ENCODE results near the gene THSD4. TPM values are rescaled to one million over a fixed set of nuclear protein-coding genes. Genes with fewer than 3 reads are reported as not detected.

The THSD4 gene
- total RNA-seq, 2 donors from 2014 or later, result 35.2 to 45.5 TPM

DNA sequence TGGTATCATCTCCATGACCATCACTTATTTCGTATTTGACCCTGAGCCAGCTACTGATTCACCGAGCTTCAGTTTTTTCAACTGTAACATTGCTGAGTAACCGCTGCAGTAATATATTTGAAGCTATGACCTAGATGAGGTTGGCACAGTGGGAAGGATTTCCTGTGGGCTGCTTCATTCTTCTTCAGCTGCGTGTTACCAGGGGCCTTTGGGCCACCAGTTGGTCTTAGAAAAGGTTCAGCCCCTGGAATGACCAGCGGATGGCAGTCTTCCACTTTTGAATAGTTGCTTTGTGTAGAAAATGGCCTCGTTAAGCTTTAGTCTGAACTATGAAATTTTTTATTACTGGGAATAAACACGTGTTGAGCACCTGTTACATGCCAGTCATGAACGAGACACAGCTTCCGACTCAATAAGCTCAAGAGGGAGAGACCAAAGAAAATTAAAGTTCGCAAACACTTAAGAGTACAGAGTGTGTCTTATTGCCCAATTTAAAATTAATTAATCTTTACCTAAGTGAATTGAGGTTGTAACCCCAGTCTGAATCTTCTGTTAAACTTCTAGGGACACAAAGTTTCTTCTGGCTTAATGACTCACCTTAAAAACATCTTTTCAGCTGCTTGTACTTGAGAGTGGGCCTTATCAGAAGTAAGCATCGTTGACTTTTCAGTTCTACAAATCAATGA lies 637.5 kb downstream of the THSD4 start:
- ATAC-seq (peak; percentile 87), DNase-seq (peak; percentile 76)
- intact Hi-C loops (cut with DNase I, micrococcal nuclease), result no loop called here

DNA sequence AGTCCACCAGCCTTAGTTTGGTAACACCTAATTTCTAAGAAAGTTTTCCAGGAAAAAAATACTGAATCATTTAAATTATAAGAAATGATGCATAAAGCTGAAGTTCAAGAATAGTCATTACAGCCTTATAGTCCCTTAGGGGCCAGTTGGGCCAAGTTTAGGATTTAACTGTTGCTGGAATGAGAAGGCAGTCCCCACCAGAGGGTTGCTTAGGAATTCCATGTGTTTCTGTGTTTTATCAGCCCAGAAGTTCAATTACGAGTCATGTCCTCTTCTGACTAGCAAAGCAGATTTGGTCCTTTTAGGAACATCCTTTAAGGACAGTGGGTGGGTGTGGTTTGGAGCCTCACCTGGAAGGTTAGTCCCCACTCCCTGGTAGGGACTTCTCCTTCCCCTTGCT lies 638.1 kb downstream of the THSD4 start:
- intact Hi-C loops (cut with DNase I, micrococcal nuclease), result no loop called here
- ATAC-seq (peak; percentile 14), DNase-seq (no peak)

DNA sequence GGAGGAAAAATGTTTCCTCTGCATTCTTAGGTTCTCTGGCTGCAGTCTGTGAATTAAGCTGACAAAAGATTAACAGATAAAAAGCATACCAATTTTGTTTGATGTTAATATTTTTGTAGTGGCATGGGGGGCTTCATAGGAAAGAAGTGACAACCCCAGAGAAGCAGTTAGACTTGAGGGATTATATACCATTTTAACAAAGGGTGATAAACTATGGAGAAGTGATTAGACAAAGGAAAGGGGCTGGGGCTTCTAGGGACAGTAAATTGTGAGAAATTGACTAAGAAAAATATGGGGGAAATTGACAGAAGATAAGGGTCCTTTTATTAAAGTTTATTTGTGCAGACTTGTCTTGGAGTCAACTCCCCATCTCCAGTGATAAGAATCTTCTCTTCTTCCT lies 639.4 kb downstream of the THSD4 start:
- intact Hi-C loops (cut with DNase I, micrococcal nuclease), result no loop called here
- no peak for ATAC-seq
- DNase-seq, result no peak

DNA sequence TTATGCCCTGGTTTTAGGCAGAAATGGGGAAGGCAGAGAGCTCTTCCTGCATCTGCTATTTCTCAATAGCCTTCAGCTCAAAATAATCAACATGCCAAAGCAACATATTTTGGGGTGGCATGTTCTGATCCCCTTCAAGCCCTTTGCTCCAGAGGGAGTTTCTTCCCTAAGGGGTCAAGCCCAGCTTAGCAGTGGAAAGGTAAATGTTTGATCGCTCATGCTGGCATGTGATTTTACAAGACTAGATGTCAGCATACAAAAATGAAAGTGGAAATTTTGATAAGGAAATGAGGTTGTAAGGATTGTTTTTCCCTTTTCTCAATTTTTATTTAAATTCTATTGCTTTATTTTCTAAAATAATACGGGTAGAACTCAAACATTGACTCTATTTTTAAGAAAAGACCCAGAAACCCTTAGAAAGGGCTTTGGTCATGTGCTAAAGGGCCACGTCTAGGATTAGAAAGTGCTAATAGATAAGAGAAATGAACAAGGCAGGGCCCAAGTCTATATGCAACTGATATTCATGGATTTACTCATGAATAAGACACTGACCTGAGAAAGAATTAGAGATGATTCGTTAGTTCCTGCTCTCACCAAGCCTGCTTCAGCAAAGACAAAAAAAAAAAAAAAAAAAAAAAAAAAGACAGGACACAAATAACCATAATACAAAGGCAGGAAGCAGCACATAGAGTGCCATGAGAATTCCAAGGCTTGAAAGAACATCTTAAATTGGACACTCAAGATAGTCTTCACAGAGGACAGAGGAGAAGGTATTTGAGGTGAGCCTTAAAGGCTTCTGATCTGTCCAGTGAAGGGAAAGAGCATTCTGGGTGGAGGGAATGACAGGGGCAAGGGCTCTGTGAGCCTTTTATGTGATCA lies 640.1 kb downstream of the THSD4 start:
- DNase-seq (no peak), ATAC-seq (peak; percentile 23)
- intact Hi-C loops (cut with DNase I, micrococcal nuclease), result no loop called here

DNA sequence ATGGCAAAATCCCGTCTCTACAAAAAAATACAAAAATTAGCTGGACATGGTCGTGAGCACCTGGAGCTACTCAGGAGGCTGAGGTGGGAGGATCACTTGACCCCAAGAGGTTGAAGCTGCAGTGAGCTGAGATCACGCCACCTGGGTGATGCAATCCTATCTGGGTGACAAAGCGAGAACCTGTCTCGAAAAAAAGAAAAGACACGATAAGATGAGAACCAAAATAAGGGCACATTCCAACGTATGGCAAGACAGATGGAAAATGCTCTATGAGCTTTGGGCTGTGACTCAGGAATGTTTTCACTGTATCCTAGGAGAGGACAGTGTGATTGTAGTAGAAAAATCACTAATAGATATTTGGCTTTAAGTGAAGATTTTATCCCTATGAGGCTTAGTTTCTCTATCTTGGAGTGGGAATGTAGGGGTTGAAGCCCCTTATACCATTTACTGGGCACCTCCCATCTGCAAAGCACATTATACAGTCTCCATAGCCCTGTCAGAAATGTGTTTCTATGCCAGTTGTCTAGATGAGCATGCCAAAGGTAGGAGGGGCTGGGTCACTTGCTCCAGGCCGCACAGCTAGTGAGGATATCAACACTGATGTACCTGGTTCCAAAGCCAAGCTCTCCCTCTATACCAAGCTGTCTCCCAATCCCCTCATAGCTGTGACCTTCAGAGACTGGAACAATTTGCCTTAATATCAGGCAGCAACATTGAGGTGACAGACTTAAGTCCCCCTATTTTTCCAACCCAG lies 641.5 kb downstream of the THSD4 start:
- intact Hi-C loops (cut with DNase I, micrococcal nuclease), result no loop called here
- ATAC-seq, result no peak
- DNase-seq, result no peak

DNA sequence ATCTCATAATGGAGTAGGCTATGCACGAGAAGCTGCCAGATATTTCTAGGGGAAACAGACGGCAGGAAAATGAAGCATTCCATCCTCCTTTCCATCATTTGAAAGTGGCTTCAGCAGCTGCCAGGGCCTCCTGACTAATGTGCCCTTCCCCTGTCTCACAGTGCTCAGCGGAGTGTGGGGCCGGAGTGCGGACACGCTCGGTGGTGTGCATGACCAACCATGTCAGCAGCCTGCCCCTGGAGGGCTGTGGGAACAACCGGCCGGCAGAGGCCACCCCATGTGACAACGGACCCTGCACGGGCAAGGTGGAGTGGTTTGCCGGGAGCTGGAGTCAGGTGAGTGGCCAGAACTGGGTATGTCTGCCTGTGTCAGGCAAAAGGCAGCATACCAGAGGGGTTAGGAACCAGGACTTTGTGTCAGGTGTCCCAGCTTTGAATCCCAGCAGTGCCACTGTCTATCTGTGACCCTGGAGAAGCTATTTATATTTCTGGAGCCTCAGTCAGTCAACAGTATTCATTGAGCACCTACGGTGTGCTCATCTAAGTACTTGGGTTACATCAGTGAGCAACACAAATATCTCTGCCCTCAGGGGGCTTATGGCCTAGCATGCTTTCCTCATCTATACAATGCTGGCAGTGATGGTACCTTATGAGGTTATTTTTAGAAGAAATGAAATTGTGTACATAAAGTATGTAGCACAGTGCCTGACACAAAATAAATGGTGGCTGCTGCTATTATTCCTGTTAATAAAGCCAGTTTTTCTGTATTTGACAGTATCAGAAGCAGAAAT lies 642.7 kb downstream of the THSD4 start:
- no peak for ATAC-seq
- no peak for DNase-seq
- intact Hi-C loops (cut with DNase I, micrococcal nuclease), result no loop called here

DNA sequence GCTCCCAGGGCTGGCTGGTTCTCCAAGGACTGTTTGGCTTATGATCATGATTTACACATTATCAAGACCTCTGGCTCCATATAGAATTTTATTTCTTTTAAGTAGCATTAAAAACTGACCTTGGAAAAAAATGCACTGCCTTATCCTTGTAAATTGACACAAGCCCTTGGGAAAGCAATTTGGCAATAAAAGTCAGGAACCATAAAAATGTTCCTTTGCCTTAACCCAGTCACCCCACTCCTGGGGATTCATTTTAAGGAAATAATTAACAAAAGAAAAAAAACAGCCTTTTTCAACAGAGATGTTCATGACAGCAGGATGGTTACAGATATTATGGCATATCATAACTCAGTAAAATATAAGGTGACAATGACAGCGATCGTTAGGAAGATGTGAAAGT lies 643.4 kb downstream of the THSD4 start:
- ATAC-seq (peak; percentile 66), DNase-seq (no peak)
- intact Hi-C loops (cut with DNase I, micrococcal nuclease), result no loop called here

DNA sequence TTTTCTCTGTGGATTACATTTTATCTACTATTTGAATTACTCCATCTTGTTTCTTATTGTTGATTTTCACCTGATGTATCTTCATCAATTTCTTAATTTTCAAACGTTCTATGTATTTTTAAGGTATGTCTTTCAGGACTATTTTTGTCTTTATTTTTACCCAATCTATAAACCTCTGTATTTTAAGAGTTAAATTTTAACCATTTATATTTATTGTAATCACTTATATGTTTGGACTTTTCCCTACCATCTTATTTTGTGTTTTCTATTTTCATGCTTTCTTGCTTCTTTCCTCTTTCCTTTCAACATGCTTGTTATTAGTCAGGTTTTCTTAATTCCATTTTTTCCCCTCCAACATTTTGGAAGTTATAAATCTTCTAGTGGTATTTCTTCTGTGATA lies 645.6 kb downstream of the THSD4 start:
- no peak for ATAC-seq
- no peak for DNase-seq
- intact Hi-C loops (cut with DNase I, micrococcal nuclease), result no loop called here

DNA sequence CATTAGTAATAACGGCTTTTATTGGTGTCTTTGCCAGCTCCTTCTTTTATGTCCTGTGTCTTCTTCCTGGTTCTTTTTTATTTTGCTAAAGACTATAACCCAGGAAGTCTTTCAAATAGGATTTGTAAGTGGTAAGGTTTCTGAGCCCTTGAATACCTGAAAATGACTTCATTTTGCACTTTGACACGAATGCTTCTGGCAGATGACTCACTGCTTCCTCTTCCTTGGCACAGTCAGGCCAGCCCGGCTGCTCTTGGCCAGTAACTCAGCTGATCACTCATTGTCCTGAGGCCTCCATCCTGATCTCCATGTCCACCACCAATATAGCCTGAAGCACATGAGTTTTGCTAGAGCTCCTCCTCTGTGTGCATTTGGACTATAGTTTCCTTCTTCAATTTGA lies 646.4 kb downstream of the THSD4 start:
- intact Hi-C loops (cut with DNase I, micrococcal nuclease), result no loop called here
- ATAC-seq (peak; percentile 88), DNase-seq (peak; percentile 58 to 83)

DNA sequence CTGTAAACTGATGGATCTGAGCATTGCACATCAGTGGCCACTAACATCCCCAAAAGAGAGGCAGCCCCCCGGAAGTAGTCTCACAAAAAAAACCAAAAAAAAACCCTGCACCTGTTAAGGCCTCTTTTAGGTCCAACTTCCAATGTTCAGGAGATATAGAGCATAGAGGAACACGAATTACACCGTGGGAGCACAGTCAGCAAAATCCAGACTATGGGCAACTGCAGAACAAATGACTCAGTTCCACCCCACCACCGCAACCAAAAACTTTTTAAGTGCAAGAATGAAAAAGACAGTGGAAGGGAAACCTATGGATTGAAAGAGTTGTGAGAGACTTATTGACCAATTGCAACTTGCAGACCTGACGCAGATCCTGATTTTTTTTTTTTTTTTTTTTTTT lies 652.9 kb downstream of the THSD4 start:
- intact Hi-C loops (cut with DNase I, micrococcal nuclease), result no loop called here
- DNase-seq (no peak), ATAC-seq (no peak)

DNA sequence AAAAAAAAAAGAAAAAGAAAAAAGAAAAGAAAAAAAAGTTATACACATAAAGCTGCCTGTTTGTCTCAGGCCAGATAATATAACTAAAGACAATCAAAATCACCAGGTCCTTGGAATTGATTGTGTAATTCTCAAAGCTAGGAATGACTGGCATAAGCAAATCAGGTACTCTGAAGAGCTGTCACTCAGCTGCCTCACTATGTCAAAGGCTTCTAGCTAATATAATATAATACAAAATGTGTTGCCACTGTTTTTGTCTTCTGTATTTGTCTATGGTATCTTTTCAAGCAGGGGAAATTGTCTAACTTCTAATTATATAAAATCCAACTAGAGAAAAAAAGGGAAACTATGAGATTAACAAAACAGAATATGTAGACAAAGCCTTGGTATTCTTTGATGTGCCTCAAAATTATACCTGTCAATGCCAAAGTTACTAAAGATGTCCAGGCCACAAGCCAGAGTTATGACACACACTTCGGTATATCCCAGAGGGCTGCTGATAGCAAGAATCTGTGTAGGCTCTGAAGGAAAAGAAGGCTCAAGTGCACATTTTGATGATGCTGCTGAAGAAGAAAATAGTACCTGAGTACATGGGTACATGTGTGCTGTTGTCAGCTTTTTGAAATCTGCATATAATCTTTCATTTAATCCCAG lies 658.1 kb downstream of the THSD4 start:
- intact Hi-C loops (cut with DNase I, micrococcal nuclease), result no loop called here
- DNase-seq, result no peak
- no peak for ATAC-seq

DNA sequence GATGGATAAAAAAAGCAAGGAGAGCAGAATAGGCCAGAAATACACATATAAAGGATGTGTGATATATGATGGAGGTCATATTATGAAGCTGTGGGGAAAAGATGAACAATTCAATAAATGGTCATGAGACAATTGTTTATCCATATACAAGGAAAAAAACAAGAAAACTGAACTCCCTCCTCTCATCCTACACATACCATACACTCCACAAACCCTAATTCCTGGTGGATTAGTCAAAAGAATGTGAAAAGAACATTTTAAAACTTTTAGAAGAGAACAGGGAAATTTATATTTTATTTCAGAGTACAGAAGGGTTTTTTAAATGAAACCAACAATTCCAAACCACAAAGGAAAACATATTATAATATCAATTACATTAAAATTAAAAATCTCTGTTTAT lies 660.6 kb downstream of the THSD4 start:
- intact Hi-C loops (cut with DNase I, micrococcal nuclease), result no loop called here
- DNase-seq (no peak), ATAC-seq (no peak)

DNA sequence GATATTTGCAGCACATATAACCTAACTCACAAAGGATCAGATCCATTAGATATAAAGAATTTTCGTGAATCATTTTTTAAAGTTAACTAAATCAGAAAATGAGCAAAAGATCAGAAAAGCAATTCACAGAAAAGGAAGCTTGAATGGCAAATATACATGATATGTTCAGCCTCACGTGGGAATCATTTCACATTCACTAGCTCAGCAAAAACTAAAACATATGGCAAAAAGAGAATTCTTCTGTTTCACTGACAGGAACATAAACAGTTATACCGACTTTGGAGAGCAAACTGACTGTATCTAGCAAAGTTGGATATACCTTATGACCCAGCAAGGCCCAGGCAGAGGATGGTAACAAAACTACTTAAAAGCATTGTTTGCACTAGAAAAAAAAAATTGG lies 661.0 kb downstream of the THSD4 start:
- DNase-seq, result no peak
- intact Hi-C loops (cut with DNase I, micrococcal nuclease), result no loop called here
- no peak for ATAC-seq

DNA sequence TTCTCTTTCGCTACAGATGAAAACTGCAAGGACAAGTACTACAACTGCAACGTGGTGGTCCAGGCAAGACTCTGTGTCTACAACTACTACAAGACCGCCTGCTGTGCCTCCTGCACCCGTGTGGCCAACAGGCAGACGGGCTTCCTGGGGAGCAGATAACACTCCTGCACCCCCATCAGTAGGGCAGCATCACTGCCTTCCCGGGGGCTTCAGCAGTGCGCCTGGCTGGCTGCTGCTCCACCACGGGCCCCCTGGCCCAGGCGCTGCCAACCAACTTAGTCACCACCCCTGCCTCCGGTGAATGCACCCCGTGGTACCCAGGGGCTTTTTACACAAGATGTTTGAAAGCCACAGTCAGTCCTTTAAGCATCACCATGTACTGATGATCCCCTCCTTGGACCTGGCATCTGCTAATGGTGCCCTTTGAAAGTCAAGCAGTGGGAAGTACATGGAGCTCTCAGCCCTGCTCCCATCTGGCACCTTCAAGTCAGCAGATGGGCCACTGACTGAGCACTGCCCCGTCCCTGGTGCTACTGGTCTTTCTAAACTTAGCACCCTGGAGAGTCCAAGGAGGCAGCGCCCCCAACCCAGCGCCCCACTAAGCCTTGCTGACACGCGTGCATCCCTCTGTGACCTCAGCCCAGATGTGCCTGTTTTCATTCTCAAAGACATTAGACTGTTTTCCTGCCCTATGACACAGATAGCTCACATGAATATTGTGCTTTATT lies 662.1 kb downstream of the THSD4 start:
- DNase-seq (no peak), ATAC-seq (no peak)
- intact Hi-C loops (cut with DNase I, micrococcal nuclease), result no loop called here

DNA sequence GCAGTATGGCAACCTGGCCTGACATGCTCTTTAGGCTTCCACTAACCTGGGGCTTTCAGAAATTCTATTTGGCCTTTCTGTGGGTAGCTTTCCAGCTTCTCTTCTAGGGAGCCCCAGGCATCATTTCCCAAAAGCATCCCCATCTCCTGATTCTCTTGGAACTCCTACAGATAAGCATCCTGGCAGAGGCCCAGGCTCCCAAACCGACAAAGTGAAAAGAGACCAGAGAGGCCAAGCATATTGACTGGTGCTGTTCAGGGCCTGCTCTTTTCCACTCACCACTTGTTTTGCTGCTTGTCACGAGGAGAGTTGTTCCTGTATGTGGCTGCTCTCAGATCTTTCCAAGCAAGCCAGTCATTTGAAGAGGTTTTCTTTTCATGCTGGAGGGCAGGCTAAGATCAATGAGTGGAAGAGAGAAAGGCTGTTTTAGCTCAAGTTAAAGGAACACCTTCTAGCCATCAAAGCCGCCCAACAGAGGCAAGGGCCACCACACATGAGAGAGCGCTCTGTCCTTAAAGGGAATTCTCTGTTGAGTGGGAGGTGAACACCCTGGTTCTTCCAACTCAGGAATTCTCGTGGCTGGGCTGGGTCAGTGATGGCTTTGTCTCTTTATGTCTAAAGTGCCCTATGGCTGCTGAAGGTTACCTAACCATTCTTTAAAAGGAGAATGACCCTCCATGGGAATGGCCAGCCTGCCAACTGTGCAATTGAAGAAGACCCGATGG lies 664.0 kb downstream of the THSD4 start:
- DNase-seq, result no peak
- intact Hi-C loops (cut with DNase I, micrococcal nuclease), result no loop called here
- no peak for ATAC-seq

DNA sequence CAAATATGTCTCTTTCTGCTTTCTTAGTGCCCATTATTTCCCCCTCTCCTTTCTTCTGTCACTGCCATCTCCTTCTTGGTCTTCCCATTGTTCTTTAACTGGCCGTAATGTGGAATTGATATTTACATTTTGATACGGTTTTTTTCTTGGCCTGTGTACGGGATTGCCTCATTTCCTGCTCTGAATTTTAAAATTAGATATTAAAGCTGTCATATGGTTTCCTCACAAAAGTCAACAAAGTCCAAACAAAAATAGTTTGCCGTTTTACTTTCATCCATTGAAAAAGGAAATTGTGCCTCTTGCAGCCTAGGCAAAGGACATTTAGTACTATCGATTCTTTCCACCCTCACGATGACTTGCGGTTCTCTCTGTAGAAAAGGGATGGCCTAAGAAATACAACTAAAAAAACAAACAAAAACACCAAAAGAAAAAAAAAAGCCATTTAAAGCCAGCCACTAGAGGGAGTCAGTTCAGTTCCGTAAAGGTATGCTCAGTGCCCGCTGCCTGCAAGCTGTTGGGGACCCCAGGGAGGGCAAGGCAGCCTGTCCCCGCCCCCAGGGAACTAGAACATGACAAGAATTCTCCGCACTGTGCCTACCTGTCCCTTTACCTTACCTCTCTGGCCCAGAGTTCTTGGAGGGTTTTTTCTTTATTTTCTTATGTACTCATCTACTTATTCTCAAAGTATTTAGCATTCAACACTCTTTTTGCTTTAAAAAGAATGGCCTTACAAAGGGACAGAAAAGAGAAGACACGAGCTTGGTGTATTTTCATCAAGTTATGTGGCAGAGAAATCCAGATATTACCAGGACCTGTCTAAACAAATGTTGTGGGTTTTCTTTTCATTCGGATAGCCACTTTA lies 665.1 kb downstream of the THSD4 start:
- DNase-seq, result peak in 1 of 2 donors; percentile 35
- intact Hi-C loops (cut with DNase I, micrococcal nuclease), result no loop called here
- peak; percentile 54 for ATAC-seq

Measured in left colon (tissue), 2 donors.